Endothelial cell of umbilical vein (primary cell): ENCODE data around the gene KRTAP10-2. TPM values are rescaled to one million over a fixed set of nuclear protein-coding genes. Genes with fewer than 3 reads are reported as not detected.

Experiments
- BruUV-seq: library from RNA; stranded (reverse); fragments of 400-500 nt; replicated peaks from 2 replicates; lab custom pipeline; 2021; lab: Mats Ljungman, UMichigan
- CTCF ChIA-PET: fragments of 300-600, 350-600 bp; sonication (Branson Sonifier 250); formaldehyde crosslinking; loops from one replicate; lab custom pipeline; 2021; ENCODE audit warnings: antibody characterized with exemption, inconsistent platforms; lab: Charles Lee
- POLR2A ChIA-PET: fragments of 300-600, 350-600 bp; sonication (Branson Sonifier 250); formaldehyde crosslinking; loops from one replicate; lab custom pipeline; 2021; ENCODE audit warnings: antibody characterized with exemption, inconsistent platforms; lab: Charles Lee
- DNase-seq: peaks from one replicate; pipeline ENCODE4 v3.0.0-alpha.2; 2011; ENCODE audit warnings: low read depth, low spot score
- FAIRE-seq: peaks from 2 replicates; lab custom pipeline; 2011; peaks lifted over from hg19 to GRCh38; lab: Jason Lieb, UNC
- H2AFZ ChIP-seq: 2 replicates; pipeline ENCODE4 v1.6.0; 2012; ENCODE audit warnings: low read depth, low read length, control low read depth, inconsistent platforms
- H3K27ac ChIP-seq: 2 replicates; pipeline ENCODE4 v1.5.1; 2011; ENCODE audit warnings: low read depth, mild to moderate bottlenecking, control low read depth, low read length, moderate library complexity; ENCODE audit not compliant: insufficient read depth
- H3K27me3 ChIP-seq, 2 experiments: 2 replicates each; pipeline versions ENCODE4 v1.6.0 to v1.6.1; 2011; ENCODE audit warnings: low read length in 2 of 2, mixed read lengths in 1 of 2; ENCODE audit not compliant: control insufficient read depth in 2 of 2, insufficient read depth in 2 of 2
- H3K36me3 ChIP-seq, 2 experiments: 2 replicates in 1 of 2; 3 replicates in 1 of 2; pipeline ENCODE4 v1.5.1; 2011; ENCODE audit warnings: low read length in 2 of 2, mild to moderate bottlenecking in 1 of 2, moderate library complexity in 1 of 2; ENCODE audit not compliant: control insufficient read depth in 2 of 2, insufficient read depth in 2 of 2; ENCODE audit errors: extremely low read depth in 1 of 2
- H3K4me1 ChIP-seq: 3 replicates; pipeline ENCODE4 v1.5.1; 2011; ENCODE audit warnings: mild to moderate bottlenecking, low read length; ENCODE audit not compliant: control insufficient read depth, insufficient read depth; ENCODE audit errors: extremely low read depth
- H3K4me2 ChIP-seq: 2 replicates; pipeline ENCODE4 v1.6.1; 2011; ENCODE audit warnings: low read length, control low read depth, mixed read lengths; ENCODE audit not compliant: insufficient read depth
- H3K4me3 ChIP-seq, 3 experiments: fragments of 200-600 bp in 1 of 3; sonication (generic), shearing (Covaris generic) in 1 of 3; replicated peaks in 1 of 3; 2 replicates each; pipeline ENCODE4 v1.5.1; 2011 to 2016; ENCODE audit warnings: control low read depth in 3 of 3, low read length in 3 of 3, mild to moderate bottlenecking in 2 of 3, inconsistent platforms in 1 of 3, low read depth in 1 of 3, moderate library complexity in 1 of 3; ENCODE audit not compliant: insufficient read depth in 1 of 3
- H3K79me2 ChIP-seq: 2 replicates; pipeline ENCODE4 v1.6.0; 2012; ENCODE audit warnings: low read length, inconsistent platforms; ENCODE audit not compliant: control insufficient read depth, insufficient read depth
- H3K9ac ChIP-seq: replicated peaks from 2 replicates; pipeline ENCODE3; 2011; ENCODE audit warnings: low read length, control low read depth; ENCODE audit not compliant: insufficient read depth; ENCODE audit errors: extremely low read depth
- H3K9me1 ChIP-seq: replicated peaks from 3 replicates; pipeline ENCODE4 v1.6.0; 2011; ENCODE audit warnings: mild to moderate bottlenecking, low read length; ENCODE audit not compliant: control insufficient read depth, insufficient read depth; ENCODE audit errors: extremely low read depth
- H3K9me3 ChIP-seq: replicated peaks from 2 replicates; pipeline ENCODE4 v1.5.1; 2012; ENCODE audit warnings: low read length, inconsistent platforms; ENCODE audit not compliant: control insufficient read depth, insufficient read depth
- H4K20me1 ChIP-seq: replicated peaks from 2 replicates; pipeline ENCODE3; 2011; ENCODE audit warnings: mild to moderate bottlenecking, low read length; ENCODE audit not compliant: control insufficient read depth, insufficient read depth; ENCODE audit errors: extremely low read depth
- CTCF ChIP-seq, 2 donors: IDR thresholded peaks; 1 replicate in 1 of 2; 2 replicates in 1 of 2; pipeline ENCODE4 v1.5.1; 2011; ENCODE audit warnings: low read length in 2 of 2, mild to moderate bottlenecking in 2 of 2, moderate library complexity in 2 of 2, control low read depth in 1 of 2, inconsistent platforms in 1 of 2, low read depth in 1 of 2; ENCODE audit not compliant: insufficient read depth in 1 of 2; ENCODE audit errors: extremely low read depth in 1 of 2
- EZH2 ChIP-seq: IDR thresholded peaks from 2 replicates; pipeline ENCODE4 v1.6.1; 2012; ENCODE audit warnings: borderline replicate concordance, low read depth, mild to moderate bottlenecking, moderate library complexity, low read length, inconsistent platforms; ENCODE audit not compliant: severe bottlenecking
- FOS ChIP-seq: IDR thresholded peaks from 2 replicates; pipeline ENCODE4 v1.6.1; 2011; ENCODE audit warnings: mild to moderate bottlenecking, low read length, moderate library complexity, borderline replicate concordance; ENCODE audit not compliant: insufficient read depth
- GATA2 ChIP-seq: IDR thresholded peaks from 2 replicates; pipeline ENCODE4 v1.7.0; 2011; ENCODE audit warnings: low read depth, mild to moderate bottlenecking, moderate library complexity, mixed read lengths, low read length; ENCODE audit not compliant: insufficient read length, insufficient read depth
- JUN ChIP-seq: IDR thresholded peaks from 2 replicates; pipeline ENCODE4 v1.6.1; 2011; ENCODE audit warnings: borderline replicate concordance, low read depth; ENCODE audit not compliant: insufficient read length, insufficient read depth
- MAX ChIP-seq: IDR thresholded peaks from 2 replicates; pipeline ENCODE4 v1.6.1; 2011; ENCODE audit not compliant: insufficient read depth, insufficient read length
- MYC ChIP-seq: IDR thresholded peaks from one replicate; pipeline ENCODE4 v1.6.1; 2011; ENCODE audit warnings: mild to moderate bottlenecking, low read depth, low read length
- POLR2A ChIP-seq: IDR thresholded peaks from 2 replicates; pipeline ENCODE4 v1.6.1; 2012; ENCODE audit warnings: low read depth, mild to moderate bottlenecking, control low read depth, low read length
- POLR2AphosphoS5 ChIP-seq: IDR thresholded peaks from 2 replicates; pipeline ENCODE4 v1.6.1; 2012; ENCODE audit warnings: low read depth, mild to moderate bottlenecking, control low read depth, low read length, moderate library complexity; ENCODE audit not compliant: insufficient read depth
- dilution Hi-C: fragments of 300-500 bp; cut with MboI; formaldehyde crosslinking; loops from one replicate; pipeline ENCODE4 v1.15.0; 2019; ENCODE audit warnings: low sequenced_read_pairs; ENCODE audit not compliant: extremely low pct_ligation_motif_present
- intact Hi-C: fragments of 100-400 bp; cut with micrococcal nuclease; formaldehyde crosslinking; loops from one replicate; pipeline ENCODE4 v1.10.0; 2022
- polyA plus RNA-seq, 4 experiments: library from polyadenylated mRNA; depleted of rRNA in 3 of 4; stranded (reverse) in 3 of 4; unstranded in 1 of 4; fragments of >200 nt; gene quantifications; 2 replicates each; pipeline versions ENCODE4 v1.2.1 to v1.2.3, GENCODE V29; 2011 to 2012; ENCODE audit warnings: missing spikeins in 1 of 4
- total RNA-seq: library from RNA; stranded (reverse); gene quantifications from 2 replicates; pipeline ENCODE4 v1.2.3, GENCODE V29; 2021

Gene KRTAP10-2
- total and polyA plus RNA-seq, 2 donors (not counting 3 experiments of a cell fraction or from before 2014, with no cell fraction given): not detected

GRCh38 chr21:44585892-44586291, 34.6 kb upstream of the KRTAP10-2 start:
- H3K9ac ChIP-seq: no peak overlapping the region
- no peaks in the 10 kb centered on the region for H3K9me1 ChIP-seq
- no TSS peak for BruUV-seq
- H3K4me3 ChIP-seq: no peak overlapping the region
- H3K4me2 ChIP-seq: no peak overlapping the region
- no peaks in the 10 kb centered on the region for H3K4me1 ChIP-seq
- H2AFZ ChIP-seq: no peak overlapping the region
- intact Hi-C loops: no loop called here
- H3K27me3 ChIP-seq: peaks cover 3 to 8% of the 10 kb centered on the region in 2 experiments
- H3K27ac ChIP-seq: no peak overlapping the region
- no peaks in the 10 kb centered on the region for H3K79me2 ChIP-seq
- ChIA-PET CTCF (no interaction called here), POLR2A (no interaction called here)
- FAIRE-seq (no peak), DNase-seq (no peak)
- H3K36me3 ChIP-seq: no peaks in the 10 kb centered on the region
- H4K20me1 ChIP-seq: no peaks in the 10 kb centered on the region
- dilution Hi-C loops: no loop called here
- TF ChIP-seq CTCF (IDR thresholded peaks at IDR 0.05; ENCODE audit: extremely low read depth in 1 of 2, insufficient read depth in 1 of 2, low read depth in 1 of 2, low read length in 2 of 2) (no peak), GATA2 (no peak), JUN (no peak), EZH2 (no peak), POLR2AphosphoS5 (no peak), FOS (no peak), POLR2A (no peak), MAX (no peak), MYC (no peak)
- no peaks in the 10 kb centered on the region for H3K9me3 ChIP-seq
